Prostate gland (tissue), 2 donors: Measurements from ENCODE around the gene PPM1G. TPM values are rescaled to one million over a fixed set of nuclear protein-coding genes. Genes with fewer than 3 reads are reported as not detected.
A peak's percentile ranks its signal among the peaks of the same experiment; 100 is the strongest.
"Not testable (repeated sequence)": the region's sequence is repeated elsewhere in the genome, so short reads cannot be mapped to it uniquely, and the experiment has no call there.

Source experiments
- DNase-seq: peaks from one replicate; pipeline ENCODE4 v3.0.0-alpha.2; 2019; ENCODE audit warnings: low spot score
- H3K27ac ChIP-seq, 2 donors: fragments of 200-600 bp; sonication (generic); 2 replicates each; pipeline ENCODE4 v1.5.1; 2017 to 2019
- H3K27me3 ChIP-seq: fragments of 200-600 bp; sonication (generic); replicated peaks from 2 replicates; pipeline ENCODE4 v1.5.1; 2019; ENCODE audit not compliant: insufficient read depth
- H3K36me3 ChIP-seq, 2 donors: fragments of 200-600 bp; sonication (generic); 1 replicate in 1 of 2; 2 replicates in 1 of 2; pipeline versions ENCODE4 v1.5.1 to v1.8.1; 2017 to 2019
- H3K4me1 ChIP-seq: fragments of 200-600 bp; sonication (generic); replicated peaks from 2 replicates; pipeline ENCODE4 v1.5.1; 2019
- H3K4me3 ChIP-seq, 2 donors: fragments of 200-600 bp; sonication (generic); 2 replicates each; pipeline ENCODE4 v1.5.1; 2017 to 2019
- H3K9me3 ChIP-seq: fragments of 200-600 bp; sonication (generic); 2 replicates; pipeline ENCODE4 v1.5.1; 2017
- CTCF ChIP-seq, 4 experiments: fragments of 200-600 bp in 2 of 4; fragments of 450-650 bp in 2 of 4; sonication (generic) in 2 of 4; IDR thresholded peaks; 1 replicate in 3 of 4; 2 replicates in 1 of 4; pipeline ENCODE4 v1.5.1; 2016 to 2019; ENCODE audit warnings: antibody characterized with exemption in 4 of 4, mild to moderate bottlenecking in 2 of 4, moderate library complexity in 2 of 4
- POLR2A ChIP-seq: fragments of 450-650 bp; IDR thresholded peaks from one replicate; pipeline ENCODE4 v1.6.1; 2016; ENCODE audit warnings: antibody characterized with exemption, mild to moderate bottlenecking
- POLR2AphosphoS5 ChIP-seq: sonication (generic); formaldehyde crosslinking; IDR thresholded peaks from one replicate; pipeline ENCODE4 v1.6.1; 2017; ENCODE audit warnings: antibody characterized with exemption
- WGBS: methylation state at CpG from one replicate; pipeline ENCODE4 v1.1.5; 2018; 5-methylcytosine and 5-hydroxymethylcytosine counted together
- intact Hi-C: fragments of 100-400 bp; cut with DNase I; formaldehyde crosslinking; loops from one replicate; pipeline ENCODE4 v1.14.2; 2022
- total RNA-seq, 2 donors: library from RNA; depleted of rRNA; stranded (reverse); fragments of >200 nt; gene quantifications; one replicate each; pipeline ENCODE4 v1.1.0, GENCODE V29; 2016

The PPM1G gene
- total RNA-seq, 2 donors from 2014 or later: 57.2 to 65.4 TPM

- under 1% methylated on average over 58 of the region's 67 CpGs for WGBS
- peaks cover 4% of the 10 kb centered on the region for H3K4me1 ChIP-seq
- intact Hi-C loops: loop anchor here (5.0 kb wide), 1 partner anchor 34 kb away; the partner anchor contains the start of gene MPV17
Observed at GRCh38 chr2:27356382-27357181, 52.8 kb downstream of the PPM1G start, which contains the start of gene GTF3C2. GTF3C2 (minus strand) TSS chr2:27356764; CDS start chr2:27343554, 13,210 bp downstream.

GRCh38 chr2:27356056-27356381 is 53.4 kb downstream of the PPM1G start:
- Histone ChIP-seq H3K4me3 (peak overlapping the region; percentile 70 to 87), H3K27me3 (no peaks in the 10 kb centered on the region), H3K36me3 (no peaks in the 10 kb centered on the region), H3K27ac (peak overlapping the region; percentile 79 to 83), H3K9me3 (no peaks in the 10 kb centered on the region), H3K4me1 (peaks cover 4% of the 10 kb centered on the region)
- intact Hi-C loops: loop anchor here (5.0 kb wide), 1 partner anchor 34 kb away; the partner anchor contains the start of gene MPV17
- DNase-seq: no peak
- TF ChIP-seq POLR2AphosphoS5: no peak
- no peak for TF ChIP-seq CTCF (IDR thresholded peaks at IDR 0.05)
- TF ChIP-seq POLR2A: no peak
- under 1% methylated on average over 12 of the region's 12 CpGs for WGBS

More at GRCh38 chr2:27356382-27357181, 52.8 kb downstream of the PPM1G start, which contains the start of gene GTF3C2:
- DNase-seq: peak; percentile 94
- Histone ChIP-seq H3K27ac (peak within 1 kb of the TSS; percentile 79 to 83), H3K36me3 (no peaks in the 10 kb centered on the region), H3K4me3 (peak within 1 kb of the TSS; percentile 70 to 87), H3K9me3 (no peaks in the 10 kb centered on the region), H3K27me3 (no peaks in the 10 kb centered on the region)
- TF ChIP-seq CTCF (IDR thresholded peaks at IDR 0.05) (no peak), POLR2A (peak; percentile 42), POLR2AphosphoS5 (peak; percentile 94)

- intact Hi-C loops: no loop called here
- no peak overlapping the region for H3K27ac ChIP-seq
- 96% methylated on average over 7 of the region's 7 CpGs for WGBS
- no peak for DNase-seq
- H3K36me3 ChIP-seq: no peaks in the 10 kb centered on the region
- peaks cover 4% of the 10 kb centered on the region for H3K4me1 ChIP-seq
- no peaks in the 10 kb centered on the region for H3K9me3 ChIP-seq
- no peak for TF ChIP-seq POLR2A
- no peak for TF ChIP-seq CTCF (IDR thresholded peaks at IDR 0.05)
- TF ChIP-seq POLR2AphosphoS5: no peak
- H3K27me3 ChIP-seq: no peaks in the 10 kb centered on the region
- H3K4me3 ChIP-seq: no peak overlapping the region
Observed at GRCh38 chr2:27354597-27354927, 54.8 kb downstream of the PPM1G start.

GRCh38 chr2:27353762-27354596 is 55.4 kb downstream of the PPM1G start:
- no peak for TF ChIP-seq CTCF (IDR thresholded peaks at IDR 0.05)
- TF ChIP-seq POLR2AphosphoS5: no peak
- TF ChIP-seq POLR2A: no peak
- Histone ChIP-seq H3K4me1 (peaks cover 4% of the 10 kb centered on the region), H3K27ac (no peak overlapping the region), H3K4me3 (no peak overlapping the region), H3K9me3 (no peaks in the 10 kb centered on the region), H3K36me3 (no peaks in the 10 kb centered on the region), H3K27me3 (no peaks in the 10 kb centered on the region)
- DNase-seq: no peak
- WGBS: 70% methylated on average over 7 of the region's 7 CpGs
- intact Hi-C loops: no loop called here

GRCh38 chr2:27353386-27353761 is 56.0 kb downstream of the PPM1G start:
- H3K4me3 ChIP-seq, intact Hi-C loops, H3K4me1 ChIP-seq, H3K27ac ChIP-seq, H3K9me3 ChIP-seq, H3K36me3 ChIP-seq, H3K27me3 ChIP-seq, DNase-seq: not testable (repeated sequence)
- 94% methylated on average over 5 of the region's 5 CpGs for WGBS
